ENCODE measurements around the gene OR10H3.
"Not testable (repeated sequence)": the region's sequence is repeated elsewhere in the genome, so short reads cannot be mapped to it uniquely, and the experiment has no call there.

Gene OR10H3

GRCh38 chr19:15782211-15782610 is 44.4 kb downstream of the OR10H3 start:
- in situ Hi-C loops (cut with HindIII; ENCODE audit: low pct_unique_long_range_greater_than_20kb, low sequenced_read_pairs): no loop called here
- no peak for TF ChIP-seq JUND (IDR thresholded peaks at IDR 0.05; ENCODE audit: low read depth)
- DNase-seq (ENCODE audit: low read depth in 1 of 2, low spot score in 1 of 2): no peak

GRCh38 chr19:15782896-15783295 is 45.1 kb downstream of the OR10H3 start:
- DNase-seq (ENCODE audit: low read depth in 1 of 2, low spot score in 1 of 2); in situ Hi-C loops (cut with HindIII; ENCODE audit: low pct_unique_long_range_greater_than_20kb, low sequenced_read_pairs): not testable (repeated sequence)

GRCh38 chr19:15787611-15788155 is 49.9 kb downstream of the OR10H3 start, which contains the start of gene OR10H5:
Gene OR10H5, plus strand, starts transcription at chr19:15787661. Its CDS starts 6,388 bp downstream, at chr19:15794049.
- in situ Hi-C loops (cut with HindIII; ENCODE audit: low pct_unique_long_range_greater_than_20kb, low sequenced_read_pairs): no loop called here
- DNase-seq (ENCODE audit: low read depth in 1 of 2, low spot score in 1 of 2): no peak
- TF ChIP-seq JUND (IDR thresholded peaks at IDR 0.05; ENCODE audit: low read depth): no peak

- no peak for TF ChIP-seq JUND (IDR thresholded peaks at IDR 0.05; ENCODE audit: low read depth)
- DNase-seq (ENCODE audit: low read depth in 1 of 2, low spot score in 1 of 2): no peak
- in situ Hi-C loops (cut with HindIII; ENCODE audit: low pct_unique_long_range_greater_than_20kb, low sequenced_read_pairs): no loop called here
These were observed 50.9 kb downstream of the OR10H3 start for GRCh38 chr19:15788594-15789270.

- in situ Hi-C loops (cut with HindIII; ENCODE audit: low pct_unique_long_range_greater_than_20kb, low sequenced_read_pairs): no loop called here
- DNase-seq (ENCODE audit: low read depth in 1 of 2, low spot score in 1 of 2): peak in 1 of 2 experiments; percentile 27
- TF ChIP-seq JUND (IDR thresholded peaks at IDR 0.05; ENCODE audit: low read depth): no peak
These were observed 52.3 kb downstream of the OR10H3 start for GRCh38 chr19:15790096-15790495.
